ENCODE results near the gene TUBB1. TPM values are rescaled to one million over a fixed set of nuclear protein-coding genes. Genes with fewer than 3 reads are reported as not detected.
A peak's percentile ranks its signal among the peaks of the same experiment; 100 is the strongest.

Gene TUBB1
- total and polyA plus RNA-seq, 2 of the 13 experiments (the other 11 are each of a cell fraction or from before 2014, with no cell fraction given) = 0.11 to 57.6 TPM

- TF ChIP-seq HNF1B (CRISPR knock-in tag; IDR thresholded peaks at IDR 0.05) (peak; percentile 90), LRRFIP1 (CRISPR knock-in tag; conservative IDR thresholded peaks at IDR 0.05) (no peak), TOPORS (CRISPR knock-in tag; IDR thresholded peaks at IDR 0.05) (peak; percentile 28; the same call in 1 of the 2 replicates), ZNF513 (CRISPR knock-in tag; conservative IDR thresholded peaks at IDR 0.05) (no peak), ZNF24 (IDR thresholded peaks at IDR 0.05) (no peak), SOX6 (IDR thresholded peaks at IDR 0.05) (no peak), SOX6 (CRISPR knock-in tag; IDR thresholded peaks at IDR 0.05) (no peak), MAX (IDR thresholded peaks at IDR 0.05) (peak; percentile 85), ZNF234 (CRISPR knock-in tag; conservative IDR thresholded peaks at IDR 0.05) (no peak), ZMAT3 (CRISPR knock-in tag; conservative IDR thresholded peaks at IDR 0.05) (peak; percentile 77; the same call in 1 of the 2 replicates), ZUFSP (CRISPR knock-in tag; IDR thresholded peaks at IDR 0.05; ENCODE audit: borderline replicate concordance) (no peak), ZNF180 (CRISPR knock-in tag; IDR thresholded peaks at IDR 0.05; ENCODE audit: borderline replicate concordance, low read depth) (no peak), MYC (CRISPR knock-in tag; IDR thresholded peaks at IDR 0.05; ENCODE audit: borderline replicate concordance) (peak; percentile 88; the same call in 1 of the 2 replicates)
- TF ChIP-seq, protein P1, sequence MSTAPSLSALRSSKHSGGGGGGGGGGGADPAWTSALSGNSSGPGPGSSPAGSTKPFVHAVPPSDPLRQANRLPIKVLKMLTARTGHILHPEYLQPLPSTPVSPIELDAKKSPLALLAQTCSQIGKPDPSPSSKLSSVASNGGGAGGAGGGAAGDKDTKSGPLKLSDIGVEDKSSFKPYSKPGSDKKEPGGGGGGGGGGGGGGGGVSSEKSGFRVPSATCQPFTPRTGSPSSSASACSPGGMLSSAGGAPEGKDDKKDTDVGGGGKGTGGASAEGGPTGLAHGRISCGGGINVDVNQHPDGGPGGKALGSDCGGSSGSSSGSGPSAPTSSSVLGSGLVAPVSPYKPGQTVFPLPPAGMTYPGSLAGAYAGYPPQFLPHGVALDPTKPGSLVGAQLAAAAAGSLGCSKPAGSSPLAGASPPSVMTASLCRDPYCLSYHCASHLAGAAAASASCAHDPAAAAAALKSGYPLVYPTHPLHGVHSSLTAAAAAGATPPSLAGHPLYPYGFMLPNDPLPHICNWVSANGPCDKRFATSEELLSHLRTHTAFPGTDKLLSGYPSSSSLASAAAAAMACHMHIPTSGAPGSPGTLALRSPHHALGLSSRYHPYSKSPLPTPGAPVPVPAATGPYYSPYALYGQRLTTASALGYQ (CRISPR knock-in tag; IDR thresholded peaks at IDR 0.05) = peak; percentile 98
- TF ChIP-seq, protein P2, sequence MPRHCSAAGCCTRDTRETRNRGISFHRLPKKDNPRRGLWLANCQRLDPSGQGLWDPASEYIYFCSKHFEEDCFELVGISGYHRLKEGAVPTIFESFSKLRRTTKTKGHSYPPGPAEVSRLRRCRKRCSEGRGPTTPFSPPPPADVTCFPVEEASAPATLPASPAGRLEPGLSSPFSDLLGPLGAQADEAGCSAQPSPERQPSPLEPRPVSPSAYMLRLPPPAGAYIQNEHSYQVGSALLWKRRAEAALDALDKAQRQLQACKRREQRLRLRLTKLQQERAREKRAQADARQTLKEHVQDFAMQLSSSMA (CRISPR knock-in tag; IDR thresholded peaks at IDR 0.05) = peak; percentile 56; the same call in 1 of the 2 replicates
These were observed 3.2 kb upstream of the TUBB1 start (continued) for GRCh38 chr20:59015812-59016711.
